ENCODE measurements around the gene USP53. TPM values are rescaled to one million over a fixed set of nuclear protein-coding genes. Genes with fewer than 3 reads are reported as not detected.
A peak's percentile ranks its signal among the peaks of the same experiment; 100 is the strongest.

The USP53 gene
- total RNA-seq, 3 donors from 2014 or later: 57.7 to 118 (median 67.6) TPM

GRCh38 chr4:119313237-119313636, 100.7 kb downstream of the USP53 start:
- DNase-seq: no peak
- intact Hi-C loops (cut with DNase I, micrococcal nuclease): loop anchor here (10.0 kb wide), 2 partner anchors 182 to 742 kb away; no protein-coding TSS in a partner anchor
- TF ChIP-seq CTCF (IDR thresholded peaks at IDR 0.05): no peak
- ATAC-seq: no peak
- no peak overlapping the region for H3K4me3 ChIP-seq
- no peaks in the 10 kb centered on the region for H3K36me3 ChIP-seq (ENCODE audit: low read depth)
- no peaks in the 10 kb centered on the region for H3K9me3 ChIP-seq
- H3K4me1 ChIP-seq (ENCODE audit: low read depth): no peaks in the 10 kb centered on the region

- no peak overlapping the region for H3K4me3 ChIP-seq
- no peaks in the 10 kb centered on the region for H3K4me1 ChIP-seq (ENCODE audit: low read depth)
- ATAC-seq: peak; percentile 84
- DNase-seq: peak in 1 of 3 donors; percentile 67
- TF ChIP-seq CTCF (IDR thresholded peaks at IDR 0.05): no peak
- intact Hi-C loops (cut with DNase I, micrococcal nuclease): loop anchor here (10.0 kb wide), 2 partner anchors 180 to 740 kb away; no protein-coding TSS in a partner anchor
- H3K36me3 ChIP-seq (ENCODE audit: low read depth): no peaks in the 10 kb centered on the region
- no peaks in the 10 kb centered on the region for H3K9me3 ChIP-seq
Measured at GRCh38 chr4:119314356-119314755, 101.8 kb downstream of the USP53 start.

GRCh38 chr4:119315036-119315435, 102.5 kb downstream of the USP53 start:
- Histone ChIP-seq H3K4me3 (no peak overlapping the region), H3K9me3 (no peaks in the 10 kb centered on the region), H3K36me3 (ENCODE audit: low read depth) (no peaks in the 10 kb centered on the region), H3K4me1 (ENCODE audit: low read depth) (no peaks in the 10 kb centered on the region)
- no peak for TF ChIP-seq CTCF (IDR thresholded peaks at IDR 0.05)
- intact Hi-C loops (cut with DNase I, micrococcal nuclease): loop anchor here (10.0 kb wide), 2 partner anchors 180 to 740 kb away; no protein-coding TSS in a partner anchor
- DNase-seq (no peak), ATAC-seq (no peak)

GRCh38 chr4:119317990-119318389, 105.5 kb downstream of the USP53 start:
- no peak for TF ChIP-seq CTCF (IDR thresholded peaks at IDR 0.05)
- no peak for DNase-seq
- intact Hi-C loops (cut with DNase I, micrococcal nuclease): loop anchor here (10.0 kb wide), 2 partner anchors 177 to 737 kb away; no protein-coding TSS in a partner anchor
- H3K4me3 ChIP-seq: no peak overlapping the region
- no peaks in the 10 kb centered on the region for H3K36me3 ChIP-seq (ENCODE audit: low read depth)
- no peaks in the 10 kb centered on the region for H3K9me3 ChIP-seq
- H3K4me1 ChIP-seq (ENCODE audit: low read depth): peaks cover 6% of the 10 kb centered on the region
- ATAC-seq: no peak

GRCh38 chr4:119321921-119322687, 109.6 kb downstream of the USP53 start, which contains the start of gene FABP2:
Gene FABP2, minus strand, starts transcription at chr4:119322138. Its CDS starts 36 bp downstream, at chr4:119322102.
- ATAC-seq (peak; percentile 92), DNase-seq (peak in 1 of 3 donors; percentile 10)
- no peaks in the 10 kb centered on the region for H3K9me3 ChIP-seq
- H3K4me3 ChIP-seq: no peak within 1 kb of the TSS
- no peaks in the 10 kb centered on the region for H3K36me3 ChIP-seq (ENCODE audit: low read depth)
- TF ChIP-seq CTCF (IDR thresholded peaks at IDR 0.05): no peak
- peaks cover 11% of the 10 kb centered on the region for H3K4me1 ChIP-seq (ENCODE audit: low read depth)
- intact Hi-C loops (cut with DNase I, micrococcal nuclease): no loop called here

Data from mucosa of descending colon (tissue), 3 donors.